Lung microvascular endothelial cell (primary cell): Measurements from ENCODE around the gene FRMD3. TPM values are rescaled to one million over a fixed set of nuclear protein-coding genes. Genes with fewer than 3 reads are reported as not detected.
A peak's percentile ranks its signal among the peaks of the same experiment; 100 is the strongest.
"Not testable (repeated sequence)": the region's sequence is repeated elsewhere in the genome, so short reads cannot be mapped to it uniquely, and the experiment has no call there.

Source experiments
- DNase-seq, 2 donors: peaks; one replicate each; pipeline versions ENCODE4 v3.0.0 to v3.0.0-alpha.2; 2010; ENCODE audit warnings: low read depth in 2 of 2
- total RNA-seq: library from RNA; depleted of rRNA; stranded (reverse); fragments of >200 nt; gene quantifications from 2 replicates; pipeline ENCODE4 v1.2.1, GENCODE V29; 2014

Gene FRMD3
- total RNA-seq, 1 donor from 2014 or later = 2.4 TPM

- DNase-seq = no peak
Measured at GRCh38 chr9:83396342-83396741, 141.9 kb downstream of the FRMD3 start.

- DNase-seq = no peak
Measured at GRCh38 chr9:83392228-83392627, 146.0 kb downstream of the FRMD3 start.

- no peak for DNase-seq
Measured at GRCh38 chr9:83388346-83388745, 149.9 kb downstream of the FRMD3 start.

- no peak for DNase-seq
Measured at GRCh38 chr9:83387401-83388185, 150.6 kb downstream of the FRMD3 start.

- peak; percentile 75 to 82 for DNase-seq
Measured at GRCh38 chr9:83385317-83385716, 152.9 kb downstream of the FRMD3 start.

- DNase-seq = peak; percentile 13 to 29
Measured at GRCh38 chr9:83384214-83384613, 154.0 kb downstream of the FRMD3 start.

- no peak for DNase-seq
Measured at GRCh38 chr9:83383034-83383433, 155.2 kb downstream of the FRMD3 start.

- no peak for DNase-seq
Measured at GRCh38 chr9:83382421-83382820, 155.8 kb downstream of the FRMD3 start.

GRCh38 chr9:83379045-83379444 is 159.2 kb downstream of the FRMD3 start:
- DNase-seq = no peak

GRCh38 chr9:83372957-83373356 is 165.2 kb downstream of the FRMD3 start:
- DNase-seq = no peak

GRCh38 chr9:83367326-83367725 is 170.9 kb downstream of the FRMD3 start:
- no peak for DNase-seq

- DNase-seq = no peak
Measured at GRCh38 chr9:83362341-83362995, 175.7 kb downstream of the FRMD3 start.

GRCh38 chr9:83359039-83359438 is 179.2 kb downstream of the FRMD3 start:
- DNase-seq = no peak

- not testable (repeated sequence) for DNase-seq
Measured at GRCh38 chr9:83358493-83358892, 179.7 kb downstream of the FRMD3 start.

GRCh38 chr9:83355729-83356151 is 182.5 kb downstream of the FRMD3 start:
- no peak for DNase-seq

GRCh38 chr9:83355024-83355444 is 183.2 kb downstream of the FRMD3 start:
- peak in 1 of 2 donors; percentile 14 for DNase-seq

GRCh38 chr9:83349031-83349430 is 189.2 kb downstream of the FRMD3 start:
- no peak for DNase-seq

GRCh38 chr9:83346655-83347420 is 191.4 kb downstream of the FRMD3 start:
- no peak for DNase-seq

GRCh38 chr9:83343366-83343999 is 194.7 kb downstream of the FRMD3 start:
- no peak for DNase-seq

- DNase-seq = no peak
Measured at GRCh38 chr9:83342731-83343130, 195.5 kb downstream of the FRMD3 start.

- no peak for DNase-seq
Measured at GRCh38 chr9:83342006-83342405, 196.2 kb downstream of the FRMD3 start.

GRCh38 chr9:83340451-83340850 is 197.8 kb downstream of the FRMD3 start:
- DNase-seq = no peak
